Measurements from ENCODE around the gene BCAT1.

Gene BCAT1, protein sequence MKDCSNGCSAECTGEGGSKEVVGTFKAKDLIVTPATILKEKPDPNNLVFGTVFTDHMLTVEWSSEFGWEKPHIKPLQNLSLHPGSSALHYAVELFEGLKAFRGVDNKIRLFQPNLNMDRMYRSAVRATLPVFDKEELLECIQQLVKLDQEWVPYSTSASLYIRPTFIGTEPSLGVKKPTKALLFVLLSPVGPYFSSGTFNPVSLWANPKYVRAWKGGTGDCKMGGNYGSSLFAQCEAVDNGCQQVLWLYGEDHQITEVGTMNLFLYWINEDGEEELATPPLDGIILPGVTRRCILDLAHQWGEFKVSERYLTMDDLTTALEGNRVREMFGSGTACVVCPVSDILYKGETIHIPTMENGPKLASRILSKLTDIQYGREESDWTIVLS

GRCh38 chr12:24948757-24949722, at the start of gene BCAT1:
Gene BCAT1 (minus strand): TSS chr12:24949101. CDS start chr12:24948932, 169 bp downstream.
- peak; percentile 81 for DNase-seq (ENCODE audit: low spot score)

DNA sequence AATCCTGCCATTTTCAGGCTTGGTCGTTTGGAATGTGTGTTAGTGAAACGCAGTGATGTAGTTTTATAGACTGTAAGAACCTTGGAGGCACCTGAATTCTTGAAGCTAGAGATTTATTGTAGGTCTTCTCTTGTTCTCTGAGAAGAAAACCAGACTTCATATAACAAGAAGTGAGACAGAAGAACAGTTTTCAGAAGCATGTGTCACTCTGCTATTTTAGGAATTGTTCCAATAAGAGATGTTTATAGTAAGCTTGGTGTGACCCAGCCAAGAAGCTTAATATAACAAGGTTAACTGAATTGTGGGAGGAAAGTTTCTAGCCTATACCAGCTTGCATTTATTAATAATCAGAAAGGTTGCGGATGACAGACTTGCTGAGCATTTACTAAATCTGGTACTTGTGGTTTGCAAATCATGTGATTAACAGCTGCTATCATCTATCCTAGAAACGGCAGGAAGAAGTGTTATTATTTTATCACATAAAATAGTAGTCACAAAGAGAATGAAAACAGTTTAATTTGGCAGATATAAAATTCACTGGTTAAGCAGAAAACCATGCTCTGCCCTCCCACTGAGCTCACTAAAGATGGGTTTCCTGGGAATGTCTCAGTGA, 49.2 kb upstream of the BCAT1 start:
- no peak for DNase-seq (ENCODE audit: low spot score)

- no peak for DNase-seq (ENCODE audit: low spot score)
Measured at GRCh38 chr12:24997496-24997895, 48.6 kb upstream of the BCAT1 start.

DNA sequence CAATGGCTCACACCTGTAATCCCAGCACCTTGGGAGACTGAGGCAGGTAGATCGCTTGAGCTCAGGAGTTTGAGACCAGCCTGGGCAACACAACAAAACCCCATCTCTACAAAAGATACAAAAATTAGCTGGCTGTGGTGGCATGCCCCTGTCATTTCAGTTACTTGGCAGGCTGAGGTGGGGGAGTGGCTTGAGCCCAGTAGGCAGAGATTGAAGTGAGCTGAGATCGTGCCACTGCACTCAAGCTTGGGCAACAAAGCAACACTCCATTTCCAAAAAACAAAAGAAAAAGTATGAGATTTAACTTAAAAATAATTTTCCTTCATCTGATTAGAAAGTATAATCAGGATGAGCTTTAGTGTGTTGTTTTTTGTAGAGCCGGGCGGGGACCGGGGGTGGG, 47.9 kb upstream of the BCAT1 start:
- DNase-seq (ENCODE audit: low spot score), result no peak

- no peak for DNase-seq (ENCODE audit: low spot score)
Measured at GRCh38 chr12:24996102-24996797, 47.3 kb upstream of the BCAT1 start.

- no peak for DNase-seq (ENCODE audit: low spot score)
Measured at GRCh38 chr12:24993793-24994192, 44.9 kb upstream of the BCAT1 start.

DNA sequence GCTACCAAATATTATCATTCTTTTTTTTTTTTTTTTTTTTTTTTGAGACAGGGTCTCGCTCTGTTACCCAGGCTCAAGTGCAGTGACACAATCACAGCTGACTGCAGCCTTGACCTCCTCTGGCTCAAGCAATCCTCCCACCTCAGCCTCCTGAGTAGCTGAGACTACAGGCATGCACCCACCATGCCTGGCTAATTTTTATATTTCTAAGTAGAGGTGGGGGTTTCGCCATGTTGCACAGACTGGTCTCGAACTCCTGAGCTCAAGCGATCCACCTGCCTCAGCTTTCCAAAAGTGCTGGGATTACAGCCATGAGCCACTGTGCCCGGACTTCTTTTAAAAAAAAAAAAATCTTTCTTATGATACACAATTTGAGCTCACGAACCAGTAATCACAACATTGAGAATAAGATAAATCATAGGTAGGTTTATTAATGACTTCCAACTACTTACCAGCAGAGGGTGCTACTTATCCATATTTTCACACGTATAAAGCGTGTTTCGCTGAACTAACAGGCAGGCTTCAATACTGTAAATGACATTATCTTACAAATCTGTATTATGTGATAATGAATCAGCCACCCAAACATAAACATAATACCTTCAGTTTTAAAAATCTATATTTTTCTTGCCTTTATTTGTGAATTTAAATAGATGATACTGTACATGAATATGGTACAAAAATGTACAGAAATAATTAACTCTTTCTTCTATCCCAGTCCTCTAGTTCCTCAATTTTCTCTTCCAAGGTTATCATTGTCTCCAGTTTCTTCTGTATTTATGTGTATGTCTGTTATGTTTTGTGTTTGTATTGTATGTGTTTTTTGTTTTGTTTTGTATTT, 42.5 kb upstream of the BCAT1 start:
- DNase-seq (ENCODE audit: low spot score), result peak; percentile 66

GRCh38 chr12:24989216-24989615, 40.3 kb upstream of the BCAT1 start:
- no peak for DNase-seq (ENCODE audit: low spot score)

DNA sequence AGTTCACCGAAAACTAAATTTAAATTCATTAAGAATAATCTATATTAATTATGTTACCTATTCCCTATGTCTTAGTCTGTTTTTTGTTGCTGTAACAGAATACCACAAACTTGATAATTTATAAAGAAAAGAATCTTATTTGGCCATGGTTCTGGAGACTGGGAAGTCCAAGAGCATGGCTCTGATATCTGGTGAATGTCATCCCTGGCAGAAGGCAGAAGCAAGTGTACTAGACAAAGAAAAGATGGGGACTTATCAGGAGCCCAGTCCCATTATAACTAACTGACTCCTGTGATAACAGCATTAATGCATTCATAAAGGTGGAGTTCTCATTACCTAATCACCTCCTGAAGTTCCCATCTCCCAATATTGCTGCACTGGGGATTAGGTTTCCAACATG, 33.3 kb upstream of the BCAT1 start:
- no peak for DNase-seq (ENCODE audit: low spot score)

- no peak for DNase-seq (ENCODE audit: low spot score)
Measured at GRCh38 chr12:24979976-24980730, 31.3 kb upstream of the BCAT1 start.

GRCh38 chr12:24979329-24979728, 30.4 kb upstream of the BCAT1 start:
- no peak for DNase-seq (ENCODE audit: low spot score)

DNA sequence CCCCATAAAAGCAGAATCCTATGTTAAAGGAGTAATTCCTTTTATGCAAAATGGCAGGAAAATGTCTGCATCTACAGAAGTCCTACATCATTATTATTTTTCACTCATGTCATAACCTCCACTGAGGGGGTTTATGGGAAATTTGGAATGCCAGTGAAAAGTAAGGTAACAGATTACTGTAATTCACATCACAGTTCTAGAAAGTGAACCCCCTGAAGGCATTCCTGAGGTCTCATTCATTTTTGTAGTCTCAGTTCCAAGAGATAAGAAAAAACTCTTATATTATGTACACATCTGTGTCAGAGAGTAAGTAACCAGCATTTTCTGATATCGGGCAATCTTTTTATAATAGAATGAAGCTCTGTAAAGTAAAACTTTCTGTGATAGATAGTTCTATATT, 28.8 kb upstream of the BCAT1 start:
- no peak for DNase-seq (ENCODE audit: low spot score)

DNA sequence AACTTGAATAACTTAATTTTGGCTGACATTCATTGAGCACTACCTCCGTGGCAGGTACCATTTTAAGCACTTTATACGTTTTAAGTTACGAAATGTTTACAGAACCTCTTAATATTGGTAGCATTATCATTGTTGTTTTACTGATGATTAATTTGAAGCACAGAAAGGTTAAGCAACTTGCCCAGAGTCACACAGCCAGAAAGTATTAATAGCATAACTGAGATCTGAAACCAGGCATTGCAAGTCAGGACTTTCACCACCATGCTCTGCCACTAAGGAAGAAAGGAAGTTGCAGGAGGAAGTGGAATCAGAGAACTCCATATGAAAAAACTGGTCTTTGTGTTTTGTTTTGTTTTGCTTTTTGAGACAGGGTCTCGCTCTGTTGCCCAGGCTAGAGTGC, 28.2 kb upstream of the BCAT1 start:
- DNase-seq (ENCODE audit: low spot score), result no peak

- peak; percentile 36 for DNase-seq (ENCODE audit: low spot score)
Measured at GRCh38 chr12:24975425-24975824, 26.5 kb upstream of the BCAT1 start.

DNA sequence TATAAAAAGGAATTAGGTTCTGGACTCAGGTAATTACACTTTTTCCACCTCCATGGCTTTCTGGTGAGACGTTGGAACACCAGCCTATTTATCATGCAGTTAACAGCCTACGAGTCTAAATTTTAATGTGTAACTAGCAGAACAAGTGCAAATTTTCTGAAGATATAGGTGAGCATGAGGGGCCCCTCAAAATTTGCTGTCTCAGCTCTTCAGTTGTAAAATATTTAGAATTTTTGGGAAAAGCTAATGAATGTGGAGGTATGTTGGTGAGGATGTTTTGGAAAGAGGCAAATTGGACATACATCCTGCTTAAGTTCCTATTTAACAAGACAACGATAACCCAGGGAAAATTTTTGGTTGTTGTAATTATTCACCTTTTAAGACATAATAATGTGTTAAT, 25.3 kb upstream of the BCAT1 start:
- no peak for DNase-seq (ENCODE audit: low spot score)

GRCh38 chr12:24972078-24972477, 23.2 kb upstream of the BCAT1 start:
- no peak for DNase-seq (ENCODE audit: low spot score)

GRCh38 chr12:24970177-24970576, 21.3 kb upstream of the BCAT1 start:
- no peak for DNase-seq (ENCODE audit: low spot score)

- no peak for DNase-seq (ENCODE audit: low spot score)
Measured at GRCh38 chr12:24966951-24967564, 18.2 kb upstream of the BCAT1 start.

DNA sequence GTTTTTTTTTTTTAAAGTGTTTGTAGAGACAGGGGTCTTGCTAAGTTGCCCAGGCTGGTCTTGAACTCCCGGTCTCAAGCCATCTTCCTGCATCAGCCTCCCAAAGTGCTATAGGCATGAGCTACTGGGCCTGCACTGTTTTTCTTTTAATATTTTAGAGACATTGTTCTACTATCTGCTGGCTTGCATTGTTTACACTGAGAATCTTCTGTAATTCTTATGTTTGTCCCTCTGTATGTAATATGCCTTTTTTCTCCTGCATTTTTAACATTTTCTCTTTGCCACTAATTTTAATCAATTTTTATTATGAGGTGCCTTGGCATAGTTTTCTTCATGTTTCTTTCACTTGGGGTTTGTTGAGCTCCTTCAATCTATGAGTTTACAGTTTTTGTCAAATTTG, 15.4 kb upstream of the BCAT1 start:
- DNase-seq (ENCODE audit: low spot score), result no peak

All from HuH-7 (cell line).